ENCODE data around the gene CYP4V2. TPM values are rescaled to one million over a fixed set of nuclear protein-coding genes. Genes with fewer than 3 reads are reported as not detected.

CYP4V2 gene
- total and polyA plus RNA-seq, 2 experiments from 2014 or later: 12.2 to 24.6 TPM

GRCh38 chr4:186226521-186227189, 35.3 kb downstream of the CYP4V2 start:
- Histone ChIP-seq H3K9me2 (replicated peaks; ENCODE audit: insufficient read depth) (no peaks in the 10 kb centered on the region), H3K4me1 (ENCODE audit: insufficient read depth) (no peaks in the 10 kb centered on the region), H3K79me2 (no peaks in the 10 kb centered on the region), H3K4me3 (no peak overlapping the region), H3K36me3 (replicated peaks; ENCODE audit: insufficient read depth, low read depth) (no peaks in the 10 kb centered on the region), H3K27me3 (no peaks in the 10 kb centered on the region), H2AFZ (no peak overlapping the region), H4K20me1 (ENCODE audit: insufficient read depth, poor library complexity, severe bottlenecking) (no peaks in the 10 kb centered on the region), H3K4me2 (no peak overlapping the region), H3K27ac (no peak overlapping the region), H3K9me3 (ENCODE audit: low read depth) (no peaks in the 10 kb centered on the region)
- TF ChIP-seq CTCF (IDR thresholded peaks at IDR 0.05; ENCODE audit: poor library complexity): no peak
- no peak for TF ChIP-seq EZH2phosphoT487 (IDR thresholded peaks at IDR 0.05; ENCODE audit: low read depth, severe bottlenecking, unreplicated experiment)
- TF ChIP-seq EZH2 (IDR thresholded peaks at IDR 0.05; ENCODE audit: borderline replicate concordance): no peak
- WGBS (ENCODE audit: low lambda C conversion rate, missing lambda C conversion rate): 85% methylated on average over 3 of the region's 3 CpGs
- DNase-seq (ENCODE audit: low spot score): no peak

DNA sequence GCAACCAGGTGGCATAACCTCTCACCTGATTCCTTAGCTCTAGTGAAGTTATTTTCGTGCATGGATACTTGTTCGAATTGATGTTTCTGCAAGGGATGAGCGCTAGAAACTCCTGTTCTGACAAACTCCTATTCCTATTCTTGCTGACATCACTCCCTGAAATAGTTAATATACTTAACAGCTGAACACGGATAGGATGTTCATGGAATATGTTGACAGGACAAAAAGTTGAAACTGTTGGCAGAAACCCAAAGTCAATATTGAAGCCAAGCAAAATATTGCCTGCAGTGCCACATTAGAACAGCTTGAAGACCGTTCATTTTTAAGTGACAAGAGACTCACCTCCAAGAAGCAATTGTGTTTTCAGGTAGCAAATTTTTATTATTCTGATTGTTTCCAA, 35.9 kb downstream of the CYP4V2 start, which contains the start of gene KLKB1:
KLKB1 (plus strand) TSS at position 287 of the 400 bp plus-strand sequence. CDS start 689 bp downstream, outside the sequence.
- Histone ChIP-seq H3K36me3 (replicated peaks; ENCODE audit: insufficient read depth, low read depth) (no peaks in the 10 kb centered on the region), H4K20me1 (ENCODE audit: insufficient read depth, poor library complexity, severe bottlenecking) (no peaks in the 10 kb centered on the region), H3K4me2 (peak within 1 kb of the TSS; percentile 57), H3K4me3 (no peak within 1 kb of the TSS), H3K9me2 (replicated peaks; ENCODE audit: insufficient read depth) (no peaks in the 10 kb centered on the region), H3K27ac (no peak within 1 kb of the TSS), H3K4me1 (ENCODE audit: insufficient read depth) (no peaks in the 10 kb centered on the region), H2AFZ (no peak within 1 kb of the TSS), H3K79me2 (no peaks in the 10 kb centered on the region), H3K9me3 (ENCODE audit: low read depth) (no peaks in the 10 kb centered on the region), H3K27me3 (no peaks in the 10 kb centered on the region)
- peak; percentile 48 for DNase-seq (ENCODE audit: low spot score)
- WGBS (ENCODE audit: low lambda C conversion rate, missing lambda C conversion rate): 69% methylated on average over 5 of the region's 5 CpGs
- TF ChIP-seq EZH2phosphoT487 (IDR thresholded peaks at IDR 0.05; ENCODE audit: low read depth, severe bottlenecking, unreplicated experiment) (no peak), EZH2 (IDR thresholded peaks at IDR 0.05; ENCODE audit: borderline replicate concordance) (no peak), CTCF (IDR thresholded peaks at IDR 0.05; ENCODE audit: poor library complexity) (no peak)

- 48% methylated on average over 2 of the region's 2 CpGs for WGBS (ENCODE audit: low lambda C conversion rate, missing lambda C conversion rate)
- Histone ChIP-seq H3K9me3 (ENCODE audit: low read depth) (no peaks in the 10 kb centered on the region), H3K4me1 (ENCODE audit: insufficient read depth) (no peaks in the 10 kb centered on the region), H3K27ac (no peak overlapping the region), H3K9me2 (replicated peaks; ENCODE audit: insufficient read depth) (no peaks in the 10 kb centered on the region), H3K27me3 (no peaks in the 10 kb centered on the region), H3K4me2 (peak overlapping the region; percentile 57), H3K36me3 (replicated peaks; ENCODE audit: insufficient read depth, low read depth) (no peaks in the 10 kb centered on the region), H4K20me1 (ENCODE audit: insufficient read depth, poor library complexity, severe bottlenecking) (no peaks in the 10 kb centered on the region), H3K79me2 (no peaks in the 10 kb centered on the region), H3K4me3 (no peak overlapping the region), H2AFZ (no peak overlapping the region)
- TF ChIP-seq EZH2 (IDR thresholded peaks at IDR 0.05; ENCODE audit: borderline replicate concordance) (no peak), CTCF (IDR thresholded peaks at IDR 0.05; ENCODE audit: poor library complexity) (no peak), EZH2phosphoT487 (IDR thresholded peaks at IDR 0.05; ENCODE audit: low read depth, severe bottlenecking, unreplicated experiment) (no peak)
- DNase-seq (ENCODE audit: low spot score): no peak
These were observed 36.6 kb downstream of the CYP4V2 start for GRCh38 chr4:186227744-186228513.

All from hepatocyte (in vitro differentiated cells).